Activated CD8-positive, alpha-beta memory T cell treated with anti-CD3 and anti-CD28 coated beads for 24 hours (primary cell): ENCODE measurements around the gene SLC46A1.

Experiments
- DNase-seq: peaks from one replicate; pipeline ENCODE4 v3.0.0-alpha.2; 2020

The SLC46A1 gene

GRCh38 chr17:28402844-28403243 is 3.2 kb downstream of the SLC46A1 start:
- DNase-seq: no peak

GRCh38 chr17:28402224-28402630 is 3.8 kb downstream of the SLC46A1 start:
- no peak for DNase-seq

- no peak for DNase-seq
Measured at GRCh38 chr17:28399808-28400207, 6.2 kb downstream of the SLC46A1 start.

GRCh38 chr17:28398280-28398981 is 7.6 kb downstream of the SLC46A1 start:
- DNase-seq: no peak

GRCh38 chr17:28397687-28398279 is 8.2 kb downstream of the SLC46A1 start:
- DNase-seq: no peak

- no peak for DNase-seq
Measured at GRCh38 chr17:28397275-28397674, 8.7 kb downstream of the SLC46A1 start.

- DNase-seq: no peak
Measured at GRCh38 chr17:28396635-28397239, 9.3 kb downstream of the SLC46A1 start.

GRCh38 chr17:28395968-28396367 is 10.0 kb downstream of the SLC46A1 start:
- DNase-seq: no peak

GRCh38 chr17:28395426-28395825 is 10.6 kb downstream of the SLC46A1 start:
- DNase-seq: no peak

- DNase-seq: no peak
Measured at GRCh38 chr17:28394337-28395116, 11.5 kb downstream of the SLC46A1 start.

- DNase-seq: no peak
Measured at GRCh38 chr17:28392491-28392890, 13.5 kb downstream of the SLC46A1 start.

- DNase-seq: no peak
Measured at GRCh38 chr17:28391401-28391800, 14.6 kb downstream of the SLC46A1 start.

- DNase-seq: no peak
Measured at GRCh38 chr17:28390984-28391383, 15.0 kb downstream of the SLC46A1 start.

- no peak for DNase-seq
Measured at GRCh38 chr17:28390563-28390962, 15.4 kb downstream of the SLC46A1 start.

GRCh38 chr17:28390141-28390540 is 15.9 kb downstream of the SLC46A1 start:
- DNase-seq: no peak

GRCh38 chr17:28388106-28388505 is 17.9 kb downstream of the SLC46A1 start:
- DNase-seq: no peak

- no peak for DNase-seq
Measured at GRCh38 chr17:28386391-28386790, 19.6 kb downstream of the SLC46A1 start.

- no peak for DNase-seq
Measured at GRCh38 chr17:28385406-28385805, 20.6 kb downstream of the SLC46A1 start.

- DNase-seq: no peak
Measured at GRCh38 chr17:28385037-28385400, 21.0 kb downstream of the SLC46A1 start.

- peak; percentile 85 for DNase-seq
Measured at GRCh38 chr17:28384281-28385036, 21.6 kb downstream of the SLC46A1 start.

- DNase-seq: no peak
Measured at GRCh38 chr17:28381141-28381825, 24.7 kb downstream of the SLC46A1 start.
